Measurements from ENCODE around the gene COL7A1.

DNA sequence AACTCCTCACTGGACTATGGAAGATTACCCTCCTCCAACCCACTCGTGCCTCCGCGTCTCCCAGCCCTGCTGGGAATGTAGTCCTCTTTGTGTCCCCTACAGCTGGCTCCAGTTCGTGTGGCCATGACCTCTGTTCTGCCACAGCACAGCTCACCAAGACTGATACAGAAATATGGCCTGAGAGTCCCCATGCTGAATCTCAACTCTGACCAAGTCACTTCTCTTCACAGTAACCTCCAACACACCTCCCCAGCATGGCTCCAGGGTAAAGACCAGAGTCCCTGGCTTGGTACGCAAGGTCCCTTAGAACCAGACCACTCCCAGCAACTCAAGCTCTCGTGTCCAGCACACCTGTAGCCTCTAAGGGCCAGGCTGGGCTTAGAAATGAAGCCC is 2.3 kb upstream of the COL7A1 start:
- TF ChIP-seq EZH2 (IDR thresholded peaks at IDR 0.05; ENCODE audit: low read depth, low read length, severe bottlenecking), result no peak
- no peak for TF ChIP-seq CTCF (IDR thresholded peaks at IDR 0.05; ENCODE audit: control extremely low read depth in 1 of 3, insufficient read depth in 1 of 3, low read depth in 1 of 3, low read length in 3 of 3)
- no peak for TF ChIP-seq POLR2A (IDR thresholded peaks at IDR 0.05; ENCODE audit: control extremely low read depth in 1 of 2, low read depth in 2 of 2, low read length in 2 of 2)
- no peak for TF ChIP-seq CHD2 (IDR thresholded peaks at IDR 0.05; ENCODE audit: low read length)
- TF ChIP-seq RAD21 (IDR thresholded peaks at IDR 0.05 in 1 of 2, conservative IDR thresholded peaks at IDR 0.05 in 1 of 2; ENCODE audit: low read depth in 2 of 2, low read length in 2 of 2), result no peak
- TF ChIP-seq CREB1 (IDR thresholded peaks at IDR 0.05), result no peak
- TF ChIP-seq POLR2AphosphoS5 (IDR thresholded peaks at IDR 0.05; ENCODE audit: low read depth, low read length), result no peak
- no peak for TF ChIP-seq CBX8 (IDR thresholded peaks at IDR 0.05; ENCODE audit: borderline replicate concordance, low read depth, low read length)

All from H1 (cell line).